Fibroblast of pulmonary artery (primary cell): Measurements from ENCODE around the gene HAGHL.
"Not testable (repeated sequence)": the region's sequence is repeated elsewhere in the genome, so short reads cannot be mapped to it uniquely, and the experiment has no call there.

ENCODE experiments used
- DNase-seq: peaks from one replicate; pipeline ENCODE4 v3.0.0-alpha.2; 2010; ENCODE audit warnings: low read depth
- H3K4me3 ChIP-seq: replicated peaks from 2 replicates; pipeline ENCODE4 v1.5.1; 2011; ENCODE audit warnings: low read depth, mild to moderate bottlenecking, control low read depth, low read length, moderate library complexity
- CTCF ChIP-seq: IDR thresholded peaks from 2 replicates; pipeline ENCODE4 v1.5.1; 2011; ENCODE audit warnings: mild to moderate bottlenecking, control low read depth, low read length, inconsistent platforms; ENCODE audit errors: missing control alignments

Gene HAGHL

GRCh38 chr16:710500-711075, 16.3 kb upstream of the HAGHL start:
- TF ChIP-seq CTCF, result no peak
- DNase-seq, result no peak
- no peak overlapping the region for H3K4me3 ChIP-seq

- H3K4me3 ChIP-seq, result no peak overlapping the region
- TF ChIP-seq CTCF, result no peak
- DNase-seq, result no peak
These were observed 15.8 kb upstream of the HAGHL start for GRCh38 chr16:711084-711483.

GRCh38 chr16:711548-712320, 15.2 kb upstream of the HAGHL start:
- DNase-seq, result peak; percentile 69
- no peak overlapping the region for H3K4me3 ChIP-seq
- TF ChIP-seq CTCF, result peak; percentile 69

DNA sequence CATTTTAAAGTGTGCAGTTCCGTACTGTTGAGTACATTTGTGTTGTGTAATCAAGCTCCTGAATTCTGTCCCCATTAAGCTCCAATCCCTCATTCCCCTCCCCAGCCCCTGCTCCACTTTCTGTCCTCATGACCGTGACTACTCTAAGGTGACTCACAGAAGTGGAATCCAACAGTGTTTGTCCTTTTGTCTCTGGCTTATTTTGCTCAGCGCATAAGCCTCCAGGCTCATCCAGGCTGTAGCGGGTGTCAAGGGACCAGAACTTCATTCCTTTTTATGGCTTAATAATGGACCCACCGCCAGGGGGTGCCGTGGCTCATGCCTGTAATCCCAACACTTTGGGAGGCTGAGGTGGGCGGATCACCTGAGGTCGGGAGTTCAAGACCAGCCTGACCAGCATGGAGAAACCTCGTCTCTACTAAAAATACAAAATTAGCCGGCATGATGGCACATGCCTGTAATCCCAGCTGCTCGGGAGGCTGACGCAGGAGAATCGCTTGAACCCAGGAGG, 14.1 kb upstream of the HAGHL start:
- DNase-seq, result peak; percentile 95

GRCh38 chr16:714079-714478, 12.8 kb upstream of the HAGHL start:
- no peak for TF ChIP-seq CTCF
- no peak overlapping the region for H3K4me3 ChIP-seq
- DNase-seq, result no peak

More for the DNA sequence above, 14.1 kb upstream of the HAGHL start:
- peak; percentile 45 for TF ChIP-seq CTCF
- H3K4me3 ChIP-seq, result not testable (repeated sequence)

DNA sequence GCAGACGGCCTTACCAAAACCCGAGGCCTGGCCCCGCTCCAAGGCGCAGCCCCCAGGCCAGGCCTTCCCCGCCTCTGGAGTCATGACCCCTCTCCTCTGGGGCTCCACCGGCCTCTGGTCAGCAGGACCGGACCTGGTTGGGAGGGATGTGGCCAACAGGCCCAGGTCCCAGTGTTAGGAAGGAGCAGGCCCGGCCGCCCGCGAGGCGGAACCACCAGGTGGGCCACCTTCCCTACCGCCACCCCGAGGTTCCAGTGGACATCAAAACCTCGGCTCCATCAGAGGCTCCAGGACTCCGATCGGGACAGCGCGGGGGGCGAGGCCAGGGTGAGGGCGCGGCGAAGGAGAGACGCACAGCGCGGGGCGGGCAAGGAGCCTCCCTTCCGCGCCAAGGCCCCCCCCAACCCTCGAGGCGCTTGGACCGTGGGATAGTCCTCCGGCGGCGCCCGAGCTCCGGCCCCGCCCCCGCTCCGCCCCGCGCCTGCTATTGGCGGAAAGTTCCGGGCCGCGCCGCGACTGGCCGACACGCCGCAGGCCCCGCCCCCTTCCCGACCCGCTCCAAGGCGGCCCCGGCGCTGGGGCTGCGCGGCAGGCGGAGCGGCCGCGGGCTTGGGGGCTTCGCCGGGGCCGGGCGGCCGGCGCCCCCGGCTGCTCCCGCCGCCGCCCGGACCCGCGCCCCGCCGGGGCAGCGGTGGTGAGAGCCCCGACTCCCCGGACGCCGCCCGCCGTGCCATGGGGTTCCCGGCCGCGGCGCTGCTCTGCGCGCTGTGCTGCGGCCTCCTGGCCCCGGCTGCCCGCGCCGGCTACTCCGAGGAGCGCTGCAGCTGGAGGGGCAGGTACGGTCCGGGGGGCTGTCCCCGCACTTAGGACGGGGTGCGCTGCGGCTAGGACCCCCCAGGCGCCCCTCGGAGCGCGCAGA, 12.1 kb upstream of the HAGHL start, which contains the start of gene METRN:
METRN (plus strand) TSS at position 561 of the 919 bp plus-strand sequence; CDS start at position 733, 172 bp downstream.
- peak within 1 kb of the TSS; percentile 54 for H3K4me3 ChIP-seq
- DNase-seq, result peak; percentile 85
- no peak for TF ChIP-seq CTCF
